Erythroblast (primary cell): ENCODE results near the gene TNNC2.
"Not testable (repeated sequence)": the region's sequence is repeated elsewhere in the genome, so short reads cannot be mapped to it uniquely, and the experiment has no call there.

Source experiments
- DNase-seq, 2 experiments: peaks; one replicate each; lab custom pipeline; 2025; lab: John Stamatoyannopoulos, UW
- GATA1 ChIP-seq: IDR thresholded peaks from 2 replicates; pipeline ENCODE4 v1.6.1; 2011; ENCODE audit warnings: low read depth, mild to moderate bottlenecking, control low read depth, low read length, moderate library complexity
- POLR2A ChIP-seq: IDR thresholded peaks from 2 replicates; pipeline ENCODE4 v1.6.1; 2011; ENCODE audit warnings: mild to moderate bottlenecking, low read length

TNNC2 gene

DNA sequence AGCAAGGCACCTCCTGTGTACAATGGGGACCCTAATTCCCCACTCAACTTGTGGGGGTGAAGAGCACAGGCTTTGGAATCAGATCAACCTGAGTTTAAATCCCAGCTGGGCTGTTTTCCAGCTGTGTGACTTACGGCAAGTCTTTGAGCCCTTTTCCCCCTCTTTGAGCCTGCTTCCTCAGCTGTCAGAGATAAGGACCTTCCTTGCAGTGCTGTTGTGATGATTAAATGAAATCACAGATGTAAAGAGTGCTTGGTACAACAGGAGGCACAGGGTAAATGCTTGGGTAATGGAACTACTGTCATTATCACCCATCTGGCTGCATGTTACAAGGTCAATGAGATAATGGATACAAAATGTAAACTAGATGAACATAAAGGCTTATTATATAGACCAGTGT is 9.7 kb upstream of the TNNC2 start:
- TF ChIP-seq GATA1 (no peak), POLR2A (no peak)
- DNase-seq, result peak; percentile 70 to 89

DNA sequence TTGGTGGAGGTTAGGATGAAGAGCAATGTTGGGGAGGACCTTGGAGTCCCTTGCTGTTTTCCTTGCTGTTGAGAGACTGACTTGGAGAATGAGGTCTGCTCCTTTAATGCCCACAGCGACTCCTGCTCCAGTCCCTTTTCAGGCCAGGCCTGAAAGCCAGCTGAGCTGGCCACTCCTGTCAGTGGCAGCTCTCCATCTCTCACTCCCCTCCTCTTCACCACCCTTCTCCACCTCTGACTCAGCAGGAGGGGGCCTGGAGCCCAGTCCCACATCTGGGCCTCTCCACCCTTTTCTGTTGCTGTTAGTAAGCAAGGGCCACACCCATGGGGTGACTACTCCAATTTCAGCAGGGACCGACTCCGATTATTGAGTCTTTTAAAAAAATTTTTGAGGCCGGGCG is 8.7 kb upstream of the TNNC2 start:
- no peak for TF ChIP-seq GATA1
- TF ChIP-seq POLR2A, result no peak
- peak; percentile 72 to 83 for DNase-seq

DNA sequence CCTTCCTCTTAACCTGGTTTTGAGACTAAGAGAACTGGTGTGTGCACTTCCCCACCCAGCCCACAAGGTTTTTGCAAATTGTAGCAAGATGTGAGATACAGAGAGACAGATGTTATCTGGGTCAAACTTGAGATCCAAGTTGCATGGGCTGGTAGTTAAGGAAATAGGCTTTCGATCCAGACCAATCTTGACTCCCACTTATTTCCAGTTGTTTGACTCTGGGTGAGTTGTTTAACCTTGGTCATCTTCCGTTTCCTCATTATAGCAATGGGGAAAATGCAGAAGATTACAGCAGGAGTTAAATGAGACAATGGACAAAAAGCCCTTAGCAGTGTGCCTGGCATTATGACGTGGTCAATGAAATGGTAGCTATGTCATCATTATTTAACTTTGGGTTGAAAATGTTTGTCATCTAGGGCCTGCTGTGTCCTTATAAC is 8.2 kb upstream of the TNNC2 start:
- peak in 1 of 2 experiments; percentile 26 for DNase-seq
- TF ChIP-seq GATA1 (no peak), POLR2A (no peak)

DNA sequence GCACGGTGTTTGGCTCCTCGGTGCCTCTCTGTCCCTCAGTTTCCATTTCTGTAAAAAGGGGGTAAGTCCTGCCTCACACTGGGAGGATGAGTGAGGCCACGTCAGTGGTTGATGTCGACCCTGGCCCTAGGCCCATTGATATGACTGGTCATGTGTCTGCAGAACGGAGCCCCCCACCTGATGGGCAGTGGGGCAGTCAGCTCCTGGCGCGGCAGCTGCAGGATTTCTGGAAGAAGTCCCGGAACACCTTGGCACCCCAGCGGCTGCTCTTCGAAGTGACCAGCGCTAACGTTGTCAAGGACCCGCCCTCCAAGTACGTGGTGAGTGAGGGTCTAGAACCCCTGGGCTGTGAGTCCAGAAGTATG is 7.7 kb upstream of the TNNC2 start:
- TF ChIP-seq GATA1 (no peak), POLR2A (no peak)
- no peak for DNase-seq

DNA sequence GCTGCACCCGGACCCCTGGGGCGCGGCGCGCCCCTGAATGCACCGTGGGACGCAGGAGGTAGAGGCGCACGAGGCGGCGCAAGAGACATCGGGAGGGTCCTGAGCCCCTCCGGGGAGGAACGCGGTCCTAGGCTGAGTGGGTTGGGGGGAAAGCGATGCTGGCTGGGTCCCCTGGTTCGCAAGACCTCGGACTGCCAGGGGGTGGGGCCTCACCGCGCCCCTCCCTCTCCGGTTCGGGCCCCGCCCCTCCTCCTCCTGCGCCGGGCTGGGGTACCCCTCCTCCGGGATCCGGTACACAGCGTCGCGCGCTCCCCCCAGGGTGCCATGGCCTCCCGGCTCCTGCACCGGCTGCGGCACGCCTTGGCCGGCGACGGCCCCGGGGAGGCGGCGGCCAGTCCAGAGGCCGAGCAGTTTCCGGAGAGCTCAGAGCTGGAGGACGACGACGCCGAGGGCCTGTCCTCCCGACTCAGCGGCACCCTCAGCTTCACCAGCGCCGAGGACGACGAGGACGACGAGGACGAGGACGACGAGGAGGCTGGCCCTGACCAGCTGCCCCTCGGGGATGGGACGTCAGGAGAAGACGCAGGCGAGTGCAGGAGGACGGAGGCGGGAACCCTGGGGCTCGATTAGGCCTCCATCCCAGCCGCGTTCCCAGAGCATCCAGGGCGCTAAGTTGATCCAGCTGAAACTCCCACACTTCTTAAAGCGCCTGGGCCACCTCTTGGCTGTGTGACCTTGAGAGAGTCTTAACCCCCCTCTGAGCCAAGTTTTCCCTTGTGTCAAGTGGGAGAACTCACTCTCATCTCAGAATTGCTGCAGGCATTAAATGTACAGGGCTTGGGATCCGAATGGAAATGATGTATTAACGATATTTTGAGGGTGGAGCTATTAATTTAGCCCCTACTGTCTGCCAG is 7.0 kb upstream of the TNNC2 start:
- peak; percentile 13 to 40 for DNase-seq
- no peak for TF ChIP-seq POLR2A
- TF ChIP-seq GATA1, result no peak

DNA sequence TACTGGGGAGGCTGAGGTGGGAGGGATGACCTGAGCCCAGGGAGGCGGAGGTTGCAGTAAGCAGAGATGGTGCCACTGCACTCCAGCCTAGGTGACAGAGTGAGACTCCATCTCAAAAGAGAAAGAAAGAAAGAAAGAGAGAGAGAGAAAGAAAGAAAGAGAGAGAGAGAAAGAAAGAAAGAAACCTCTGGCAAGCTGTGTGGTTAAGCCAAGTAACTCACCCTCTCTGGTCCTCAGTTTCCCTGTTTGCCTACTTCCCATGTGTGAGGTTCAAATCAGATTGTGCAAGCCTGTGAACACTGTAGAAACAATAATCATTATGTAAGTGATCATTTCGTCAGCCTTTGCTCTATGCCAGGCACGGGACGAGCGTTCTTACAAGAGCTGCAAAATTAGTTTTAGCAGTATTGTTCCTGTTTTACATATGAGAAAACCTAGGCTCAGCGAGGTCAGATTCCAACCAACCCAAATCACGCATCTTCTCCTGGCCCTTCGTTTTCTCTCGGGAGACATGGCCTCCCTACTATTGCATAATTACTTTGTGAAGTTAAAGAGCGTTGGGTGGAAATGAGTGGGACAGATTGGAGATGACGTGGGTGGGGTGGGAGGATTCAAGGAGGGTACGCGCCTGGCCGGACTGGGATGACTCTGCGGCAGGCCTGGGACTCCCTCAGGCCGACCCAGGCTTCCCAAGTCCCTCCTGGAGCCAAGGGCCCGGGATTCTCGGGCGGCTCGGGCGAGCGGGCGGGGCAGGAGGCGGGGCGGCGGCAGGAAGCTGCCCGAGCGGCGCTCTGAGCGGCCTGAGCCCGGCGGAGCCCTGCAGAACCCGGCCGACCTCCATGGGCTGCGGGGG is 6.1 kb upstream of the TNNC2 start, which contains the start of gene SNX21:
TSS of gene SNX21 (plus strand) at position 770 of the 853 bp plus-strand sequence. CDS start 121 bp downstream, outside the sequence.
- DNase-seq, result peak; percentile 16 to 59
- TF ChIP-seq POLR2A, result no peak
- no peak for TF ChIP-seq GATA1

DNA sequence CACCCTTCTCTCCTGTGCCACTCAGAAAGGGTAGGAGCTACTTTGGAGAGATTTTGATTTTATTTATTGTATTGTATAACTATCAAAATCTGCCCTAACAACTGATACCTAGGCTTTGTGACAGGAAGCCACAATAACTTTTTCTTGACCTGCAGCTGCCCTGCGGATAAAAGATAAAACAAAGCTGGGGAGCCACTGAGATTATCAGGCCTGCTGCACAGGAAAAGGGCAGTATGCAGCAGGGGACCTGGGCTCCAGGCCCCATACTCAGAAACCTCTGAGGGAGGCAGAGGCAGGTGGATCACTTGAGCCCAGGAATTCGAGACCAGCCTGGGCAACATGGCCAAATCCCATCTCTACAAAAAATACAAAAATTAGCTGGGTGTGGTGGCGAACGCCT is 5.5 kb upstream of the TNNC2 start:
- DNase-seq, result no peak
- TF ChIP-seq GATA1 (no peak), POLR2A (no peak)

DNA sequence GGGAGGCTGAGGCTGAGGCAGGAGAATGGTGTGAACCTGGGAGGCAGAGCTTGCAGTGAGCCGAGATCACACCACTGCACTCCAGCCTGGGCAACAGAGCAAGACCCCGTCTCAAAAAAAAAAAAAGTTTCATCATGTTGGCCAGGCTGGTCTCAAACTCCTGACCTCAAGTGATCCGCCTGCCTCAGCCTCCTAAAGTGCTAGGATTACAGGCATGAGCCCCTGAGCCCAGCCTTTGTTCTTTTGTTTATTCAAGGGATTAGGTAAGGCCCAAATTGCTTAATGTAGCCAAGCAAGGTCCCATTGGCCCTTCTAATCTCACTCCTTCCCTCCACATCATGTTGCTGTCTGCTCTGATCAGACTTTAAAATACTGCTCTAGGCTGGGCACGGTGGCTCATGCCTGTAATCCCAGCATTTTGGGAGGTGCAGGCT is 2.6 kb upstream of the TNNC2 start:
- not testable (repeated sequence) for DNase-seq

DNA sequence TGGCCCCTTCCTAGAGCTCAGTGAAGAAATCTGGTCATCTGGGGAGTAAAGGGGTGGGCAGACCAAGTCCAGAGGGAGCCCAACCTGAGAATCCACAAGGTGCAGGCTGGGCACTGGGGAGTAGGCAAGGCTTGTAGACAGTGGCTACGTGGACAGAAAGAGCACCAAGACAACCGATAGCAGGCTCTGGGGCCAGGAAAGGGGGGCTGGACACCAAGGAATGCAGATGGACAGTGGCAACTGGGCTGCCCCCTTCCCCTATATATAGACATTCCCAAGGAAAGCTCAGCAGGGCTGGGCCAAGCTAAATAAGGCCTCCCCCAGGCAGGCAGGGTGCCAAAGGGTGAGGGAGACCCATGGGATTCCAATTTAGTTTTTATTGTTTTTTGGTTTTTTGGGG is 1.5 kb upstream of the TNNC2 start:
- no peak for DNase-seq

DNA sequence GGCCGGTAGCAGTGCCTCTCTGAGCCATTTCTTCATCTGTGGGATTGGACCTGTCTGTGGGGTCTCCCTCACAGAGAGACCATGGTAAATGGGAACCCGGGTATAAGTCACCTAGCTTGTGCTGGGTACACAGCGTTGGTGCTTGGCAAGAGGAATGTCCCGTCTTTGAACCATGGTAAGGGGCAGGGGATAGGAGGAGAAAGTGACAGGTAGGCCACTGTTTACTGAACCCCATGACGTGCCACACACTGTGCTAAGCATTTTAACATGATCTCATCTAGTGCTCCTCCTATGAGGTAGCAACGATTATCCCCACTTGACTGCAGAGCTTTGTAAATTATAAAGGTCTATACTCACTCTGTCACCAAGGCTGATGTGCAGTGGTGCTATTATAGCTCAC is 600 bp upstream of the TNNC2 start:
- no peak for TF ChIP-seq GATA1
- no peak for TF ChIP-seq POLR2A
- no peak for DNase-seq

More for the DNA sequence above, 1.5 kb upstream of the TNNC2 start:
- TF ChIP-seq GATA1 (no peak), POLR2A (no peak)

DNA sequence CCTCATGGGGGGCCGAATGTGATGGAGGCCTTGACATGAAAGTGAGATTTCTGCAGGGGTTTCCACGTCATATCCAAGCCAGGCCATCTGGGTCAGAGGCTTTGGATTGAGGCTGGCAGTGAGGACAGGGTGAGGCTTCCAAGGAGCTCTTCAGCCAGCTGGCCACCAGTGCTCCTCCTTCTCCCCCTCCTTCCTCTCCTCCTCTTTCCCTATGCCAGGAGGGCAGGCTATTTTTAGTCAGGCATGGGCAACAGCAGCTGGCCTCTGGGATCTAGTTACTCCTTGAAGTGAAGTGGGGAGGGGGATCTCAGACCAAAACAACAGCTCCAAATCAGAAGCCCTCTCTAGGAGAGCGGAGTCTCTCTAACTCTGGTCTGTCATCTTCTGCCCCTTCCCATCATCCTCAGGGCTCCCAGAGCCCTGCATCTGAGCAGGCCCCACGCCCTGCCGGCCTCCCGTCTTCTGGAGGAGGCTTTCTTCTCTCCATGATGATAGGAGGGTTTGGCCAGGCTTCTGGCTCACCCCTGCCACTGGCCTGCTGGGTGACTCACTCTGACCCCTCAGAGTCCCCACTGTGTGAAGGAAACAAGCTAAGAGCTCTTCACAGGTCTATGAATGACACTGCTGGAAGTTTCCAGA is 612 bp downstream of the TNNC2 start:
- TF ChIP-seq POLR2A (no peak), GATA1 (no peak)
- DNase-seq, result no peak

DNA sequence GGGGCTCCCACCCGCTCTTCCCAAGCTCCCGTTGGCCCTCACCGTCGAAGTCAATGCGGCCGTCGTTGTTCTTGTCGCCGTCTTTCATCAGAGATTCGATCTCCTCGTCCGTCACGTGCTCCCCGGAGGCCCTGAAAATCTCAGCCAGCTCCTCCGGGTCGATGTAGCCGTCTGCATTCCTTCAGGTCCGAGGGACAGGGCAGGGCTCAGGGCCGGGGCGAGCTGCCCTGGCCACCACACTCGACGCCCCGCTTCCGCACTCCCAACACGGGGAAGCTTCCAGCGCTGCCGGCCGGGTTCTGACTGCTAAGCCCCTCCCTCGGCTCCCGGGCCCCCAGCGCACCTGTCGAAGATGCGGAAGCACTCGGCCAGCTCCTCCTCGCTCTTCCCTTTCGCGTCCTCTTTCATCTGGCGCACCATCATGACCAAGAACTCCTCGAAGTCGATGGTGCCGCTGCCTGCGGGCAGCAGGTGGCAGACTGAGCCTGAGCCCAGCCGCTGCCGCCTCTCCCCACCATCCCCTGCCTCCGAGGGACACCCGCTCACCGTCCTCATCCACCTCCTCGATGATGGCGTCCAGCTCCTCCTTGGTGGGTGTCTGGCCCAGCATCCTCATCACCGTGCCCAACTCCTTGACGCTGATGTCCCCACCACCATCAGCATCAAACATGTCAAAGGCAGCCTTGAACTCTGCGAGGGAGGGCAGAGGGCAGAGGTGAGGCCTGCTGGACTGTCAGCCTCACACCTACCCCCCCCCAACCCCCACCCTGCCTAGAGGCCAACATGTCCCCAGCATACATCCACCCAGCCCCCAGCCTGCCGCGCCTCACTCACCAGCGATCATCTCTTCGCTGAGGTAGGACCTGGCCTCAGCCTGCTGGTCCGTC is 2.9 kb downstream of the TNNC2 start:
- peak; percentile 69 to 80 for DNase-seq
- TF ChIP-seq GATA1, result no peak
- no peak for TF ChIP-seq POLR2A

DNA sequence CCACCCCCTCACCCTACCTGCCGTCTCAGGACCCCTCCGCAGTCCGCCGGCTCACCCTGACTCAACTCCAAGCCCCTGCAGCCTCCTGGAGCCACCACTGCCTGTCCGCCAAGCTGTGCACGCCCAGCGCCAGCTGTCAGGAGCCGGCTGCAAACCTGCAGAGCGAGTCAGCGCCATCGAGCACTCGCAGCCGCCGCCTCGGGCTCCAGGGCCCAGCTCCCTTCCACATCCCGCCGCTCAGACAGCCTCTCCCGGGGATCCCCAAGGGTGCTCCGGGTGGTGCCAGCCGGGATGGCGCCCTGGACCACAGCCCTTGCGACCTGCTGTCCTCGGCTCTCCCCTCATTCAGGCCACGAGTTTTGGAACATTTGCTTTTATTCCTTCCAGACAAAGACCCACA is 4.3 kb downstream of the TNNC2 start:
- DNase-seq, result peak in 1 of 2 experiments; percentile 27
- TF ChIP-seq GATA1 (no peak), POLR2A (no peak)
